ENCODE data around the gene DYNC1H1. TPM values are rescaled to one million over a fixed set of nuclear protein-coding genes. Genes with fewer than 3 reads are reported as not detected.

Gene DYNC1H1
- total RNA-seq, 4 donors from 2014 or later = 546 to 624 (median 593) TPM

DNA sequence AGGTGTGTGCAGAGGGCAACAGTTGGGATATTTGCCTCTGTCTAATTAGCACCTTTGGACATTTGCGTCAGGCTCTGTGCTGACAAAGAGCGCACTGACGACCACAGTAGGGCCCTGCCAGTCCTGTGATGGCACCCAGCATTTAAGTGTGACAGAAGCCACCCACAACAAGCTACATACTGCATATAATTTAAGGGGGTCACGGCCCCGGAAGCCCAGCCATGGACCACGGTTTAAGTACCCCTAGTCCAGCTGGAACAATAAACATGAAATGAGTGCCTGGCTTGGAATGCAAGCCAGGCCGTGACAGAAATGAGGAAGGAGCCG, 16.8 kb upstream of the DYNC1H1 start:
- TF ChIP-seq POLR2A (IDR thresholded peaks at IDR 0.05) = no peak
- TF ChIP-seq, protein P1, sequence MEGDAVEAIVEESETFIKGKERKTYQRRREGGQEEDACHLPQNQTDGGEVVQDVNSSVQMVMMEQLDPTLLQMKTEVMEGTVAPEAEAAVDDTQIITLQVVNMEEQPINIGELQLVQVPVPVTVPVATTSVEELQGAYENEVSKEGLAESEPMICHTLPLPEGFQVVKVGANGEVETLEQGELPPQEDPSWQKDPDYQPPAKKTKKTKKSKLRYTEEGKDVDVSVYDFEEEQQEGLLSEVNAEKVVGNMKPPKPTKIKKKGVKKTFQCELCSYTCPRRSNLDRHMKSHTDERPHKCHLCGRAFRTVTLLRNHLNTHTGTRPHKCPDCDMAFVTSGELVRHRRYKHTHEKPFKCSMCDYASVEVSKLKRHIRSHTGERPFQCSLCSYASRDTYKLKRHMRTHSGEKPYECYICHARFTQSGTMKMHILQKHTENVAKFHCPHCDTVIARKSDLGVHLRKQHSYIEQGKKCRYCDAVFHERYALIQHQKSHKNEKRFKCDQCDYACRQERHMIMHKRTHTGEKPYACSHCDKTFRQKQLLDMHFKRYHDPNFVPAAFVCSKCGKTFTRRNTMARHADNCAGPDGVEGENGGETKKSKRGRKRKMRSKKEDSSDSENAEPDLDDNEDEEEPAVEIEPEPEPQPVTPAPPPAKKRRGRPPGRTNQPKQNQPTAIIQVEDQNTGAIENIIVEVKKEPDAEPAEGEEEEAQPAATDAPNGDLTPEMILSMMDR (IDR thresholded peaks at IDR 0.05) = no peak
- intact Hi-C loops (cut with DNase I; ENCODE audit: low total_unique reads) = loop anchor here (5.0 kb wide), 1 partner anchor 1335 kb away; no protein-coding TSS in a partner anchor
- H3K4me3 ChIP-seq (ENCODE audit: low read depth, poor library complexity, severe bottlenecking) = peak overlapping the region; percentile 45
- no peak for DNase-seq (ENCODE audit: low spot score in 2 of 2)
- 5 to 11% methylated on average over 8 of the region's 8 CpGs for WGBS, 2 donors

DNA sequence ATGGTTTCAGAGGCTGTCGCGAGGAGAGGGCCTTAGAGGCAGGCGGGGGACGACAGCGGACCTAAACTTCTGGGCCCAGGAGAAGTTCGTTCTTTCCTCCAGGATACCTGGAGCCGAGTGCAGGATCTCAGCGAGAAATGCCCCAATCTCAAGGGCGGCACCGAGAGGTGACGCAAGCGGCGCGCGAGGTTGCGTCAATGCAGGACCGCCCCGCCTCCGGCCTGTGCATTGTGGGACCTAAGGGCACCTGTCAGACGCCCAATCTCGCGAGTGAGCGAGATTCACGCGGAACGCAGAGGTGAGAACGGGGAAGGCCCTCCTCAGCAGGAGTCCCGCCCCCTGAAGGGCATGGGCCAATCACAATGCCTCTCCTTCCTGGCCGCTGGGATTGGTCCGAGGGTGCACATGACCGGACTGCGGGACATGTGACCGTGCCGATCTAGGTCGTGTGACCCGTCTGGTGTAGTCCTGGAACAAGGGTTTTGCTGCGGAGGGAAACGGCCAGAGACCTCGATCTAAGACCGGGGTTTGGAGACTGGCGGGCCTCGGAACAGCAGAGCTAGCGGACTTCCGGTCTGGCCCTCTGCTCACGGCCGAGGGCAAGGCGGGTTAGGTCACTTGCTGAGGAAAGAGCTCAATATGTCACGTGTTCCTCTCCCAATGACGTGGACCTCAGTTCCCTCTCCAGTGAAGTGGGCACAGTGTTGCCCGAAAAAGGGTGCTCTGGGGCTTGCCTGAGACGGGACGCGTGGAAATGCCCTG, 16.3 kb upstream of the DYNC1H1 start:
- intact Hi-C loops (cut with DNase I; ENCODE audit: low total_unique reads) = loop anchor here (5.0 kb wide), 1 partner anchor 1334 kb away; no protein-coding TSS in a partner anchor
- TF ChIP-seq POLR2A (IDR thresholded peaks at IDR 0.05) = peak in 1 of 2 donors; percentile 82
- TF ChIP-seq, protein P1 (IDR thresholded peaks at IDR 0.05) = no peak
- H3K4me3 ChIP-seq (ENCODE audit: low read depth, poor library complexity, severe bottlenecking) = peak overlapping the region; percentile 54
- WGBS, 2 donors = 0 to 1% methylated on average over 36 to 46 of the region's 53 CpGs
- DNase-seq (ENCODE audit: low spot score in 2 of 2) = peak; percentile 100

DNA sequence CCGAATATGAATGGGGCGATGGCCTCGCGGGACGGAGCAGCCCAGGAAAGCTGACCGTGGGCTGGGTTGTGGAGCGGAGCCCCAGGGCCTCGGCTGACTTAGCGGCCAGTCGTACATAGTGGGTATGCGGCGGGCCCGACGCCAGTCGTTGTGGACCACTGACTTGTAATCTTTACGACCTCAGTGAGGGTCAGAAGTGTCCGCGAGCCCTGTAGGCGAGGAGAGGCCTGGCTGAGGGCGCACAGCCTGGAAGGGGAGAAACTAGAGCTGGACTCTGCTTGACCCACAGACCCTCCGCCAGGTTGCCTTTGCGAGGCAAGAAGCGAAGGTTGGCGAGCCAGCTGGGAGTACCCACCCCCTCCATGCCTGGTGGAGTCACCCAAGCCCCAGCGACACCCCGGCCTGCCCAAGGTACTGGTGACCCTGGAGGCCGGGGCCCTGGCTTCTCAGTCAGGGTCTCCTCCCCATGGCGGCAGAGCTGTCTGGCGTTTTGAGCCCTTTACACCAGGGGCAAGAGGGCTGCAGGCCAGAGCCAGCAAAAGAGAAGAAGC, 15.6 kb upstream of the DYNC1H1 start:
- TF ChIP-seq, protein P1 (IDR thresholded peaks at IDR 0.05) = no peak
- no peak for TF ChIP-seq POLR2A (IDR thresholded peaks at IDR 0.05)
- peak in 1 of 2 donors; percentile 89 for DNase-seq (ENCODE audit: low spot score in 2 of 2)
- 4 to 7% methylated on average over 26 to 28 of the region's 29 CpGs for WGBS, 2 donors
- H3K4me3 ChIP-seq (ENCODE audit: low read depth, poor library complexity, severe bottlenecking) = peak overlapping the region; percentile 54
- intact Hi-C loops (cut with DNase I; ENCODE audit: low total_unique reads) = loop anchor here (5.0 kb wide), 1 partner anchor 1334 kb away; no protein-coding TSS in a partner anchor

DNA sequence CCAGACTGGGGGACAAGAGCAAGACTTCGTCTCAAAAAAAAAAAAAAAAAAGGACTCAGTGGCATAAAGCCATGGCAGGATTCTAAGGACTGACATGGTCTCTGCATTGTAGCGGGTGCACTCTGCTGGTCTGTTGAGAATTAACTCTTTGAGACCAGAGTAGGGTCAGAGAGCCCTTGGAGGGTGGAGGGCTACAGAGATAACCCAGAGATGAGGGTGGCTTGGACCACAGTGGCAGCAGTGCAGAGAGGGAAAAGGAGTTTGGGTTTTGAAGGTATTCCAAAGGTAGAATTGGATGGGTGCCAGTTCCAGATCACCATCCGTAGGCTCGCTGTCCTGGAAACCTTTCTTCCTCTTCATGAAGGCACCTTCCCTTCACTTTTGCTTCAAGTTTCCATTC, 14.3 kb upstream of the DYNC1H1 start:
- TF ChIP-seq POLR2A (IDR thresholded peaks at IDR 0.05) = no peak
- TF ChIP-seq, protein P1 (IDR thresholded peaks at IDR 0.05) = no peak
- intact Hi-C loops (cut with DNase I; ENCODE audit: low total_unique reads) = loop anchor here (5.0 kb wide), 1 partner anchor 1578 kb away; no protein-coding TSS in a partner anchor
- WGBS, 2 donors = 59 to 63% methylated on average over 4 of the region's 4 CpGs
- no peak overlapping the region for H3K4me3 ChIP-seq (ENCODE audit: low read depth, poor library complexity, severe bottlenecking)
- peak in 1 of 2 donors; percentile 68 for DNase-seq (ENCODE audit: low spot score in 2 of 2)

DNA sequence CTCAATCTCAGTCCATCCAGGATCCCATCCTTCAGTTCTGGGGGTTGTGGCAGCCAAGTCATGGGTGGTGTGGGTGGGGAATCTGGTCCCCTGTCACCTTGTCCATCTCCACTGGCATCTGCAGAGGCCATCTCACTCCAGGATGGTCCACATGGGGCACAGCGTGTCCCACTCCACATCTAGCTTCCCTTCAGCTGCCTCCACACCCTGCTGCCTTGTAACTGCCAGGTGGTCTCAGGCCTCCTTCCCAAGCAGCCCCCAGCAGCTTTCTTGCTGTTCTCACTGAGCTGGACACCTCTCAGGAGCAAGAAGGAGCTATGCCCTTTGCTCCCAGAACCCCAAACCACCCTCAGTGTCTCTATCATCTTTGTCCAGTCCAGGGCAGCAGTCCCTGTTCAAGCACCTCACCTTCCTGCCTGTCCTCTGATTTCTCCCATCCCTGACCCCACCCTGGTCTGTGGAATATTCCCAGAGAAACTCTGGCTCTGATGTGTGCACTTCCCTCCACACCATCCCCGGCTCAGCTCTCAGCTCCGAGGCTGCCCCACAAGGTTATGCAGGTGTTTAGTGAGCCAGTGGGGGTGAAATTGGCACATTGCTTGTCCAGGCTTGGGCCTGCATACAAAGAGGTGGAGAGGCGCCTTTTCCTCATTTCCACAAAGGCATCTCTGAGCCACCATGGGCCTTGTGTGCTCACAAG, 13.7 kb upstream of the DYNC1H1 start:
- WGBS, 2 donors = 74 to 82% methylated on average over 4 of the region's 4 CpGs
- no peak overlapping the region for H3K4me3 ChIP-seq (ENCODE audit: low read depth, poor library complexity, severe bottlenecking)
- DNase-seq (ENCODE audit: low spot score in 2 of 2) = peak in 1 of 2 donors; percentile 81
- no peak for TF ChIP-seq POLR2A (IDR thresholded peaks at IDR 0.05)
- TF ChIP-seq, protein P1 (IDR thresholded peaks at IDR 0.05) = no peak
- intact Hi-C loops (cut with DNase I; ENCODE audit: low total_unique reads) = loop anchor here (5.0 kb wide), 1 partner anchor 1578 kb away; no protein-coding TSS in a partner anchor

All from lower leg skin (tissue), 4 donors.